HG02870 (cell line): Measurements from ENCODE around the gene CCDC159.
"Not testable (repeated sequence)": the region's sequence is repeated elsewhere in the genome, so short reads cannot be mapped to it uniquely, and the experiment has no call there.

Source experiments
- ATAC-seq: cut with Tn5 transposase; IDR thresholded peaks from one replicate; pipeline ENCODE4 v1.9.1; 2021; ENCODE audit warnings: mild to moderate bottlenecking, moderate library complexity; ENCODE audit not compliant: unreplicated experiment

The CCDC159 gene

GRCh38 chr19:11346104-11346940 is at the start of gene CCDC159, which contains the start of gene TMEM205:
Gene CCDC159 (plus strand): TSS chr19:11346519. CDS start chr19:11346607, 88 bp downstream.
Gene TMEM205 (minus strand): TSS chr19:11346268. CDS start chr19:11345619, 649 bp downstream.
- ATAC-seq, result peak; percentile 91

- ATAC-seq, result no peak
These were observed 46.1 kb upstream of the CCDC159 start for GRCh38 chr19:11299946-11300810.

GRCh38 chr19:11300811-11301120 is 45.6 kb upstream of the CCDC159 start:
- ATAC-seq, result no peak

GRCh38 chr19:11304936-11305335 is 41.4 kb upstream of the CCDC159 start:
- no peak for ATAC-seq

GRCh38 chr19:11306337-11306736 is 40.0 kb upstream of the CCDC159 start:
- ATAC-seq, result no peak

GRCh38 chr19:11320278-11320995 is 25.9 kb upstream of the CCDC159 start:
- ATAC-seq, result not testable (repeated sequence)

- ATAC-seq, result no peak
These were observed 24.9 kb upstream of the CCDC159 start for GRCh38 chr19:11321191-11322126.

GRCh38 chr19:11322269-11323024 is 23.9 kb upstream of the CCDC159 start:
- no peak for ATAC-seq

GRCh38 chr19:11323601-11324078 is 22.7 kb upstream of the CCDC159 start:
- ATAC-seq, result no peak

- no peak for ATAC-seq
These were observed 22.1 kb upstream of the CCDC159 start for GRCh38 chr19:11324079-11324661.

- ATAC-seq, result no peak
These were observed 21.4 kb upstream of the CCDC159 start for GRCh38 chr19:11324748-11325389.

GRCh38 chr19:11325544-11325943 is 20.8 kb upstream of the CCDC159 start:
- ATAC-seq, result no peak

- ATAC-seq, result no peak
These were observed 16.2 kb upstream of the CCDC159 start for GRCh38 chr19:11330127-11330526.

GRCh38 chr19:11331502-11331901 is 14.8 kb upstream of the CCDC159 start:
- no peak for ATAC-seq

GRCh38 chr19:11332822-11333221 is 13.5 kb upstream of the CCDC159 start:
- no peak for ATAC-seq

GRCh38 chr19:11333838-11334237 is 12.5 kb upstream of the CCDC159 start:
- ATAC-seq, result not testable (repeated sequence)

GRCh38 chr19:11335449-11336146 is 10.7 kb upstream of the CCDC159 start:
- no peak for ATAC-seq

GRCh38 chr19:11337080-11337479 is 9.2 kb upstream of the CCDC159 start:
- no peak for ATAC-seq
